HK-2 (cell line): Measurements from ENCODE around the gene DHX15.

Source experiments
- DNase-seq: peaks from one replicate; pipeline ENCODE4 v3.0.0-alpha.2; 2018; ENCODE audit not compliant: unreplicated experiment

DHX15 gene

GRCh38 chr4:24584211-24584850 lies at the start of gene DHX15:
Gene DHX15, minus strand, starts transcription at chr4:24584554. Its CDS starts 161 bp downstream, at chr4:24584393.
- peak; percentile 96 for DNase-seq

GRCh38 chr4:24632011-24632410 lies 47.7 kb upstream of the DHX15 start:
- no peak for DNase-seq

GRCh38 chr4:24630937-24631336 lies 46.6 kb upstream of the DHX15 start:
- no peak for DNase-seq

- DNase-seq, result no peak
These were observed 40.7 kb upstream of the DHX15 start for GRCh38 chr4:24625091-24625490.

GRCh38 chr4:24624381-24624780 lies 40.0 kb upstream of the DHX15 start:
- no peak for DNase-seq

GRCh38 chr4:24622146-24622834 lies 37.9 kb upstream of the DHX15 start:
- DNase-seq, result no peak

- no peak for DNase-seq
These were observed 31.6 kb upstream of the DHX15 start for GRCh38 chr4:24615977-24616376.

GRCh38 chr4:24614881-24615280 lies 30.5 kb upstream of the DHX15 start:
- DNase-seq, result no peak

GRCh38 chr4:24613502-24613901 lies 29.1 kb upstream of the DHX15 start:
- DNase-seq, result no peak

GRCh38 chr4:24611575-24611974 lies 27.2 kb upstream of the DHX15 start:
- no peak for DNase-seq

- no peak for DNase-seq
These were observed 23.0 kb upstream of the DHX15 start for GRCh38 chr4:24607334-24607733.

- DNase-seq, result no peak
These were observed 20.9 kb upstream of the DHX15 start for GRCh38 chr4:24605216-24605615.

- DNase-seq, result no peak
These were observed 20.3 kb upstream of the DHX15 start for GRCh38 chr4:24604558-24605214.

- no peak for DNase-seq
These were observed 19.0 kb upstream of the DHX15 start for GRCh38 chr4:24603343-24603742.

- DNase-seq, result peak; percentile 31
These were observed 16.8 kb upstream of the DHX15 start for GRCh38 chr4:24601121-24601520.

GRCh38 chr4:24599275-24599674 lies 14.9 kb upstream of the DHX15 start:
- no peak for DNase-seq

- peak; percentile 63 for DNase-seq
These were observed 13.7 kb upstream of the DHX15 start for GRCh38 chr4:24598025-24598424.

GRCh38 chr4:24595659-24596058 lies 11.3 kb upstream of the DHX15 start:
- DNase-seq, result no peak

GRCh38 chr4:24594887-24595286 lies 10.5 kb upstream of the DHX15 start:
- no peak for DNase-seq

GRCh38 chr4:24589448-24589847 lies 5.1 kb upstream of the DHX15 start:
- no peak for DNase-seq

- no peak for DNase-seq
These were observed 4.0 kb upstream of the DHX15 start for GRCh38 chr4:24588216-24588954.

GRCh38 chr4:24583451-24584210 lies 723 bp downstream of the DHX15 start:
- peak; percentile 74 for DNase-seq
